ENCODE measurements around the gene SUCO. TPM values are rescaled to one million over a fixed set of nuclear protein-coding genes. Genes with fewer than 3 reads are reported as not detected.

SUCO gene
- total RNA-seq, 3 donors from 2014 or later (not counting 1 experiment from before 2014, with no cell fraction given) = 86.0 to 97.5 (median 96.0) TPM

- no peaks in the 10 kb centered on the region for H3K27me3 ChIP-seq (ENCODE audit: control insufficient read depth, insufficient read depth, low read length)
- TF ChIP-seq CTCF (IDR thresholded peaks at IDR 0.05) = no peak
- peaks cover 0 to 7% of the 10 kb centered on the region in 2 donors for H3K27me3 Mint-ChIP-seq (ENCODE audit: low read depth in 2 of 2)
- no peak for DNase-seq
- no peak for ATAC-seq
- no peaks in the 10 kb centered on the region for H3K9me3 ChIP-seq (ENCODE audit: control insufficient read depth, insufficient read depth, low read length)
- H3K4me3 ChIP-seq (ENCODE audit: low read length) = no peak overlapping the region
- intact Hi-C loops (cut with micrococcal nuclease) = no loop called here
- no CpG with 5 or more reads among the region's 1 CpG for WGBS (ENCODE audit: insufficient coverage)
- H3K4me1 ChIP-seq (ENCODE audit: control insufficient read depth, insufficient read depth, low read length) = no peaks in the 10 kb centered on the region
- H3K27ac ChIP-seq (ENCODE audit: low read length) = no peak overlapping the region
- no peaks in the 10 kb centered on the region for H3K36me3 Mint-ChIP-seq
- H3K9me3 Mint-ChIP-seq = no peaks in the 10 kb centered on the region
- no peaks in the 10 kb centered on the region for H3K36me3 ChIP-seq (ENCODE audit: control insufficient read depth, insufficient read depth, low read length)
- no peaks in the 10 kb centered on the region for H3K4me1 Mint-ChIP-seq
- no peak overlapping the region for H3K27ac Mint-ChIP-seq
- H3K4me3 Mint-ChIP-seq = no peak overlapping the region
These were observed 15.9 kb upstream of the SUCO start for GRCh38 chr1:172517081-172517480.

GRCh38 chr1:172517545-172517944 is 15.4 kb upstream of the SUCO start:
- DNase-seq (no peak), ATAC-seq (no peak)
- no peak for TF ChIP-seq CTCF (IDR thresholded peaks at IDR 0.05)
- Histone ChIP-seq H3K4me3 (ENCODE audit: low read length) (no peak overlapping the region), H3K9me3 (ENCODE audit: control insufficient read depth, insufficient read depth, low read length) (no peaks in the 10 kb centered on the region), H3K27ac (ENCODE audit: low read length) (no peak overlapping the region), H3K4me1 (ENCODE audit: control insufficient read depth, insufficient read depth, low read length) (no peaks in the 10 kb centered on the region), H3K27me3 (ENCODE audit: control insufficient read depth, insufficient read depth, low read length) (no peaks in the 10 kb centered on the region), H3K36me3 (ENCODE audit: control insufficient read depth, insufficient read depth, low read length) (no peaks in the 10 kb centered on the region)
- Mint-ChIP-seq H3K36me3 (no peaks in the 10 kb centered on the region), H3K4me1 (no peaks in the 10 kb centered on the region), H3K27me3 (ENCODE audit: low read depth in 2 of 2) (peaks cover 0 to 6% of the 10 kb centered on the region in 2 donors), H3K27ac (no peak overlapping the region), H3K4me3 (no peak overlapping the region), H3K9me3 (no peaks in the 10 kb centered on the region)
- intact Hi-C loops (cut with micrococcal nuclease) = no loop called here
- WGBS (ENCODE audit: insufficient coverage) = 92% methylated on average over 4 of the region's 4 CpGs

GRCh38 chr1:172529304-172529703 is 3.6 kb upstream of the SUCO start:
- 100% methylated on average over 4 of the region's 4 CpGs for WGBS (ENCODE audit: insufficient coverage)
- TF ChIP-seq CTCF (IDR thresholded peaks at IDR 0.05) = no peak
- H3K4me3 ChIP-seq (ENCODE audit: low read length) = no peak overlapping the region
- no peak overlapping the region for H3K27ac ChIP-seq (ENCODE audit: low read length)
- intact Hi-C loops (cut with micrococcal nuclease) = no loop called here
- no peaks in the 10 kb centered on the region for H3K36me3 Mint-ChIP-seq
- H3K27me3 Mint-ChIP-seq (ENCODE audit: low read depth in 2 of 2) = peaks cover 5% of the 10 kb centered on the region in 2 donors
- no peaks in the 10 kb centered on the region for H3K9me3 Mint-ChIP-seq
- no peaks in the 10 kb centered on the region for H3K9me3 ChIP-seq (ENCODE audit: control insufficient read depth, insufficient read depth, low read length)
- DNase-seq (no peak), ATAC-seq (no peak)
- no peaks in the 10 kb centered on the region for H3K27me3 ChIP-seq (ENCODE audit: control insufficient read depth, insufficient read depth, low read length)
- H3K27ac Mint-ChIP-seq = no peak overlapping the region
- H3K4me3 Mint-ChIP-seq = no peak overlapping the region
- H3K36me3 ChIP-seq (ENCODE audit: control insufficient read depth, insufficient read depth, low read length) = no peaks in the 10 kb centered on the region
- H3K4me1 ChIP-seq (ENCODE audit: control insufficient read depth, insufficient read depth, low read length) = peaks cover 6% of the 10 kb centered on the region
- H3K4me1 Mint-ChIP-seq = peaks cover 29 to 32% of the 10 kb centered on the region in 2 donors

DNA sequence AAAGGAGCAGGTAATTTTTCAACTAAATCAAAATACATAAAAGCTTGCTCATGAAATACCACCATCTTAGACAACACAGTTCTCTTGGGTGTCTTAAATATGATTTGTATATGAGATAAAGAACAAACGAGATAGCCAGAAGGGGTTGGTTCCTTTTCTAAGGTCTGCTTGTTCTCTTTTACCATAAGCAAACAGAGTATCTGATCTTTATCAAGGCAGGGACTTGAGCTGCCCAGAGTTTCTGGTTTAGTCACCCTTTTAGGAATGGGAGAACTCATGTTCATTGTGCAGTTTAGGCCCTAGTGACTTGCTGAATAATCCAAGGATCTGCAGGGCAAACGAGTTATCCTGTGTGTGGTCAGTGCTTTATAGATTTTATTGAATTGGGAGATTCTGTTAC is 3.0 kb upstream of the SUCO start:
- no peak overlapping the region for H3K4me3 Mint-ChIP-seq
- H3K36me3 Mint-ChIP-seq = no peaks in the 10 kb centered on the region
- no peak for DNase-seq
- H3K4me1 ChIP-seq (ENCODE audit: control insufficient read depth, insufficient read depth, low read length) = peaks cover 6% of the 10 kb centered on the region
- H3K4me1 Mint-ChIP-seq = peaks cover 36 to 39% of the 10 kb centered on the region in 2 donors
- intact Hi-C loops (cut with micrococcal nuclease) = loop anchor here (5.0 to 10.0 kb wide), 5 partner anchors 132 to 1043 kb away; partner anchors contain the start of genes PRDX6, PRRC2C and VAMP4
- no peak overlapping the region for H3K4me3 ChIP-seq (ENCODE audit: low read length)
- no peaks in the 10 kb centered on the region for H3K9me3 Mint-ChIP-seq
- H3K27ac ChIP-seq (ENCODE audit: low read length) = no peak overlapping the region
- ATAC-seq = no peak
- peaks cover 5% of the 10 kb centered on the region in 2 donors for H3K27me3 Mint-ChIP-seq (ENCODE audit: low read depth in 2 of 2)
- no peak overlapping the region for H3K27ac Mint-ChIP-seq
- no peaks in the 10 kb centered on the region for H3K36me3 ChIP-seq (ENCODE audit: control insufficient read depth, insufficient read depth, low read length)
- H3K9me3 ChIP-seq (ENCODE audit: control insufficient read depth, insufficient read depth, low read length) = no peaks in the 10 kb centered on the region
- TF ChIP-seq CTCF (IDR thresholded peaks at IDR 0.05) = no peak
- no peaks in the 10 kb centered on the region for H3K27me3 ChIP-seq (ENCODE audit: control insufficient read depth, insufficient read depth, low read length)
- whole genome bisulfite sequencing (ENCODE audit: insufficient coverage) = 41% methylated on average over 2 of the region's 2 CpGs

Measured in natural killer cell (primary cell).